ENCODE measurements around the gene RBFOX2. TPM values are rescaled to one million over a fixed set of nuclear protein-coding genes. Genes with fewer than 3 reads are reported as not detected.

The RBFOX2 gene
- total RNA-seq, 1 donor from 2014 or later = 70.0 TPM

DNA sequence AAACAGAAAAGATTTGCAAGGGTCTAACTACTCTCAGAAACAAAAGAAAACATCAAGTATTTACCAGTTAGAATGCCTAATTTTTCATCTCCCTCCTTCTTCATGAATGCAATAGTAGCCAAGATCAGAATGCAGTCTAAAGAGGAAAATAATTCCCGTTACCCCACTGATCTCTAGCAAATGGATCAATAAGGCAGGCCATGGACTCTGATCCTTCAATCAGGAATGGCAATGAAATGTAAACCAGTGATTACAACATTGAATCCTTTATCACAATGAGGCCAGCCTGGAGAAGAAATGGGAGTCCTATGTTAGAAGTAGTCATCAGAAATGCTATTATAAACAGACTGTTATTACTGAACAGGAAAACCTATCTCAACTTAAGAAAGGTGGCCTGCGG, 204.4 kb downstream of the RBFOX2 start:
- Histone ChIP-seq H3K4me1 (peaks cover 24% of the 10 kb centered on the region), H3K27me3 (no peaks in the 10 kb centered on the region), H3K4me3 (no peak overlapping the region), H3K36me3 (no peaks in the 10 kb centered on the region), H3K9me3 (no peaks in the 10 kb centered on the region), H3K27ac (no peak overlapping the region)
- DNase-seq (ENCODE audit: extremely low spot score in 2 of 2) = no peak
- TF ChIP-seq POLR2AphosphoS5 (IDR thresholded peaks at IDR 0.05; ENCODE audit: insufficient read depth in 1 of 2, low read depth in 1 of 2) = no peak
- TF ChIP-seq, protein P1, sequence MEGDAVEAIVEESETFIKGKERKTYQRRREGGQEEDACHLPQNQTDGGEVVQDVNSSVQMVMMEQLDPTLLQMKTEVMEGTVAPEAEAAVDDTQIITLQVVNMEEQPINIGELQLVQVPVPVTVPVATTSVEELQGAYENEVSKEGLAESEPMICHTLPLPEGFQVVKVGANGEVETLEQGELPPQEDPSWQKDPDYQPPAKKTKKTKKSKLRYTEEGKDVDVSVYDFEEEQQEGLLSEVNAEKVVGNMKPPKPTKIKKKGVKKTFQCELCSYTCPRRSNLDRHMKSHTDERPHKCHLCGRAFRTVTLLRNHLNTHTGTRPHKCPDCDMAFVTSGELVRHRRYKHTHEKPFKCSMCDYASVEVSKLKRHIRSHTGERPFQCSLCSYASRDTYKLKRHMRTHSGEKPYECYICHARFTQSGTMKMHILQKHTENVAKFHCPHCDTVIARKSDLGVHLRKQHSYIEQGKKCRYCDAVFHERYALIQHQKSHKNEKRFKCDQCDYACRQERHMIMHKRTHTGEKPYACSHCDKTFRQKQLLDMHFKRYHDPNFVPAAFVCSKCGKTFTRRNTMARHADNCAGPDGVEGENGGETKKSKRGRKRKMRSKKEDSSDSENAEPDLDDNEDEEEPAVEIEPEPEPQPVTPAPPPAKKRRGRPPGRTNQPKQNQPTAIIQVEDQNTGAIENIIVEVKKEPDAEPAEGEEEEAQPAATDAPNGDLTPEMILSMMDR (IDR thresholded peaks at IDR 0.05) = no peak
- no peak for TF ChIP-seq POLR2A (IDR thresholded peaks at IDR 0.05)
- intact Hi-C loops (cut with DNase I) = no loop called here

DNA sequence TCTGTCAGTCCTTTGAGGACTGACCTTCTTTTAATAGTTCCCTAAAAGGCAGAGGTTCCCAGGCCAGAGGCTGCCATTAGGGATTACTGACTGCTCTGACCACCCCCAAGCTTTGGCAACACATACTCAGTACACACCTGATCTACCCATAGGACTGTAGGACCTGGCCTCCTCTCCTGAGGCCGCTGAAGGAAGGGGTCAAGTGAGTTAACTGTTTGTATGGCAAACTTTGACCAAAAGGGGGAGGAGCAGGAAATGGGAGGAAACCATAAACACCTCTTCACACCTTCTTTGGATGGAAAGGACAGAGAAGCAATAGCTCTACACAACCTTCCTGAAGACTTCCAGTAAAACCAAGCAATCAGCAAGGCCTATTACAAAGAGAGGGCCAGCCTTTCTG, 207.0 kb downstream of the RBFOX2 start:
- DNase-seq (ENCODE audit: extremely low spot score in 2 of 2) = no peak
- H3K9me3 ChIP-seq = no peaks in the 10 kb centered on the region
- intact Hi-C loops (cut with DNase I) = no loop called here
- no peak overlapping the region for H3K4me3 ChIP-seq
- no peaks in the 10 kb centered on the region for H3K27me3 ChIP-seq
- no peak for TF ChIP-seq POLR2AphosphoS5 (IDR thresholded peaks at IDR 0.05; ENCODE audit: insufficient read depth in 1 of 2, low read depth in 1 of 2)
- no peak for TF ChIP-seq POLR2A (IDR thresholded peaks at IDR 0.05)
- TF ChIP-seq, protein P1 (IDR thresholded peaks at IDR 0.05) = no peak
- no peak overlapping the region for H3K27ac ChIP-seq
- H3K36me3 ChIP-seq = no peaks in the 10 kb centered on the region
- peaks cover 31% of the 10 kb centered on the region for H3K4me1 ChIP-seq

DNA sequence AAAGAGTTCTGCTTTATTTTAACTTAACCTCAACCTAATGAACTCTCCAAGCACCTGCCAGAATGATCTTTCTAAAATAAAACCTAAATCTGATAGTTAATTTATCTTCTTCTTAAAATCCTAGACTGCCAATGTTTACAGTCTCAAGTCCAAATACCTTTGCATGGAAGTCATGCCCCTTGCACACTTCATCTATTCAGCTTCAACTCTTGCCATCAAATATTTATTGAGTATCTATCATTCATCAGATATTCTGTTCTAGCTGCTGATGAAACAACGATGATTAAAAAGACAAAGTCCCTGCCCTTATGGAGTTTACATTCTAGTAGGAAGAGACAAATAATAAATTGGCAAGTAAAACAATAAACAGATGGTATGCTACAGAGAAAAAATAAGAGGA, 209.2 kb downstream of the RBFOX2 start:
- Histone ChIP-seq H3K36me3 (no peaks in the 10 kb centered on the region), H3K27ac (no peak overlapping the region), H3K27me3 (no peaks in the 10 kb centered on the region), H3K4me3 (no peak overlapping the region), H3K9me3 (no peaks in the 10 kb centered on the region), H3K4me1 (peaks cover 42% of the 10 kb centered on the region)
- TF ChIP-seq POLR2AphosphoS5 (IDR thresholded peaks at IDR 0.05; ENCODE audit: insufficient read depth in 1 of 2, low read depth in 1 of 2) (no peak), POLR2A (IDR thresholded peaks at IDR 0.05) (no peak)
- TF ChIP-seq, protein P1 (IDR thresholded peaks at IDR 0.05) = no peak
- no peak for DNase-seq (ENCODE audit: extremely low spot score in 2 of 2)
- intact Hi-C loops (cut with DNase I) = no loop called here

DNA sequence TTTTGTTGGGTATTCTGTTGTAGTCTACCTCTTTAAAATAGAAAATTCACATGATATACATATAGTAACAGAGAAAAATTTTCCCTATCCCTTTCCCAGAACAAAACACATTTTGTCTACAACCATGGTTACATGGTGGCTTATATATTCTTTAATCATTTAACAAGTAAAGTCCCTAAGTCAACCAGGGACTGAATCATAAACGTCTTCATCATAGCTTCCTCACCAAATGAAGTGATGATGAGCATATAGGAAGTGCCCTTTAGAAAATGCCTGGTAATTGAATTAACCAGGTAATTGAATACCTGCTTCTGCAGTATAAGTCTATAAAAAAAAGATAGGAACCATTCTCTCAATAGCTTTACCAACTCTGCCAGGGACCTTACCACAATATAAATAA, 209.7 kb downstream of the RBFOX2 start:
- DNase-seq (ENCODE audit: extremely low spot score in 2 of 2) = no peak
- Histone ChIP-seq H3K4me3 (no peak overlapping the region), H3K9me3 (no peaks in the 10 kb centered on the region), H3K27ac (no peak overlapping the region), H3K27me3 (no peaks in the 10 kb centered on the region), H3K36me3 (no peaks in the 10 kb centered on the region), H3K4me1 (peaks cover 46% of the 10 kb centered on the region)
- intact Hi-C loops (cut with DNase I) = no loop called here
- no peak for TF ChIP-seq POLR2AphosphoS5 (IDR thresholded peaks at IDR 0.05; ENCODE audit: insufficient read depth in 1 of 2, low read depth in 1 of 2)

DNA sequence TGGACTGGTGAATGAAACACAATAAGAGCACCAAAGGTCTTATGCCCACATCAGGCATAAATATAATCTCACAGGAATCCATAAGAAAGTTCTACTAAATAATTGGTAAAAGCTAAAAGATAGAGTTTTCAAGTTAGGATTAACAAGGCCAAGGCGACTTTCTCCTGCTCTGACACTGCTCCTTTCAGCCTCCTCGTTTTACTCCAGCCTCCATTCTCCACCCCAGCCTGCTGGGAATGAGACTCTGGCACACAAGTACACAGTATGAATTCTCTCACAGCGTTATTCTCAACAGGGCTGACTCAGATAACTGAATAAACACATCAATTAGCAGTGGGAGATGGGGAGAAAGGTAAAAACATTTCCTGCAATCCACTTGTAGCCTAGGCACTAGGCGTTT, 216.0 kb downstream of the RBFOX2 start:
- Histone ChIP-seq H3K4me1 (peaks cover 44% of the 10 kb centered on the region), H3K36me3 (peaks cover 0 to 16% of the 10 kb centered on the region in 2 donors), H3K27me3 (no peaks in the 10 kb centered on the region), H3K4me3 (no peak overlapping the region), H3K27ac (no peak overlapping the region), H3K9me3 (no peaks in the 10 kb centered on the region)
- DNase-seq (ENCODE audit: extremely low spot score in 2 of 2) = no peak
- TF ChIP-seq POLR2AphosphoS5 (IDR thresholded peaks at IDR 0.05; ENCODE audit: insufficient read depth in 1 of 2, low read depth in 1 of 2) (no peak), POLR2A (IDR thresholded peaks at IDR 0.05) (no peak)
- TF ChIP-seq, protein P1 (IDR thresholded peaks at IDR 0.05) = no peak
- intact Hi-C loops (cut with DNase I) = no loop called here
